GM13977 (cell line): Measurements from ENCODE around the gene SYNGR1.
"Not testable (repeated sequence)": the region's sequence is repeated elsewhere in the genome, so short reads cannot be mapped to it uniquely, and the experiment has no call there.

Experiments used
- DNase-seq: peaks from one replicate; pipeline ENCODE4 v3.0.0; 2012; ENCODE audit warnings: low spot score
- in situ Hi-C: fragments of 300-500 bp; cut with MboI; formaldehyde crosslinking; loops from one replicate; pipeline ENCODE4 v1.12.0; 2022; ENCODE audit warnings: low sequenced_read_pairs, low pct_unique_long_range_greater_than_20kb, mixed read lengths, inconsistent platforms; ENCODE audit not compliant: unreplicated experiment
- TF ChIP-seq, protein P1 (sequence below): IDR thresholded peaks from 2 replicates; pipeline ENCODE4 v1.5.1; 2012; ENCODE audit warnings: mild to moderate bottlenecking, control low read depth; ENCODE audit not compliant: insufficient read depth; ENCODE audit errors: extremely low read depth, missing control alignments

Gene SYNGR1

DNA sequence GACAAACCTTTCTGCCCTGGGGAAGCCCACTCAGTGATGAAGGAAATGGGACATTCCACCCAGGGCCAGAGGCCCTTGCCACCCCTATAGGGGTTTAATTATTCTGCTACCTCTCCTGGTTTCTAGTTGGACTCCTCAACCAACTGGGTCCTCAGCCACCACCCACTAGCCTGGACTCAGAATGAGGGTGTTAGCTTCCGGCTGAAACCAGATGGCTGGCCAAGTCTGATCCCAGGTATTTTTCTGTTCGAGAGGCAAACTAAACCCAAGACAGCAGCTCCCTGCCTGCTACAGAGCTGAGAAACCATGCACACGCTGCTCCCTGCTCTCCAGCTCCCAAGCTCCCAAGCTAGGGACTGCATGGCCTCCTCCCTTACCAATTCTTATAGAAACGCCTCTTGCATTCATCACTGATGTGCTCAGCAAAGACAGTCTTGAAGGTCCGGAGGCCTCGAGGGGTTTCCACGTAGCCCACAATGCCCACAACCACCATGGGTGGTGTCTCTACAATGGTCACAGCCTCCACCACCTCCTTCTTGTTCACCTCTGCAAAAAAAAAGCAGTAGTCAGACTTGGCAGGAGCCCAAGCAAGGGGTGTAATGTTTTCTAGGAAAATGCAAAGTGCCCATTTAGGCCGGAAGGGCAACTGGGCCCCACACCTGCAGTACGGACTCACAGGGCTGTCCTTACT lies 32.6 kb upstream of the SYNGR1 start:
- in situ Hi-C loops = loop anchor here (25.0 kb wide), 1 partner anchor 305 kb away; the partner anchor contains the start of genes APOBEC3C and APOBEC3D
- no peak for DNase-seq
- TF ChIP-seq, protein P1, sequence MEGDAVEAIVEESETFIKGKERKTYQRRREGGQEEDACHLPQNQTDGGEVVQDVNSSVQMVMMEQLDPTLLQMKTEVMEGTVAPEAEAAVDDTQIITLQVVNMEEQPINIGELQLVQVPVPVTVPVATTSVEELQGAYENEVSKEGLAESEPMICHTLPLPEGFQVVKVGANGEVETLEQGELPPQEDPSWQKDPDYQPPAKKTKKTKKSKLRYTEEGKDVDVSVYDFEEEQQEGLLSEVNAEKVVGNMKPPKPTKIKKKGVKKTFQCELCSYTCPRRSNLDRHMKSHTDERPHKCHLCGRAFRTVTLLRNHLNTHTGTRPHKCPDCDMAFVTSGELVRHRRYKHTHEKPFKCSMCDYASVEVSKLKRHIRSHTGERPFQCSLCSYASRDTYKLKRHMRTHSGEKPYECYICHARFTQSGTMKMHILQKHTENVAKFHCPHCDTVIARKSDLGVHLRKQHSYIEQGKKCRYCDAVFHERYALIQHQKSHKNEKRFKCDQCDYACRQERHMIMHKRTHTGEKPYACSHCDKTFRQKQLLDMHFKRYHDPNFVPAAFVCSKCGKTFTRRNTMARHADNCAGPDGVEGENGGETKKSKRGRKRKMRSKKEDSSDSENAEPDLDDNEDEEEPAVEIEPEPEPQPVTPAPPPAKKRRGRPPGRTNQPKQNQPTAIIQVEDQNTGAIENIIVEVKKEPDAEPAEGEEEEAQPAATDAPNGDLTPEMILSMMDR = no peak

DNA sequence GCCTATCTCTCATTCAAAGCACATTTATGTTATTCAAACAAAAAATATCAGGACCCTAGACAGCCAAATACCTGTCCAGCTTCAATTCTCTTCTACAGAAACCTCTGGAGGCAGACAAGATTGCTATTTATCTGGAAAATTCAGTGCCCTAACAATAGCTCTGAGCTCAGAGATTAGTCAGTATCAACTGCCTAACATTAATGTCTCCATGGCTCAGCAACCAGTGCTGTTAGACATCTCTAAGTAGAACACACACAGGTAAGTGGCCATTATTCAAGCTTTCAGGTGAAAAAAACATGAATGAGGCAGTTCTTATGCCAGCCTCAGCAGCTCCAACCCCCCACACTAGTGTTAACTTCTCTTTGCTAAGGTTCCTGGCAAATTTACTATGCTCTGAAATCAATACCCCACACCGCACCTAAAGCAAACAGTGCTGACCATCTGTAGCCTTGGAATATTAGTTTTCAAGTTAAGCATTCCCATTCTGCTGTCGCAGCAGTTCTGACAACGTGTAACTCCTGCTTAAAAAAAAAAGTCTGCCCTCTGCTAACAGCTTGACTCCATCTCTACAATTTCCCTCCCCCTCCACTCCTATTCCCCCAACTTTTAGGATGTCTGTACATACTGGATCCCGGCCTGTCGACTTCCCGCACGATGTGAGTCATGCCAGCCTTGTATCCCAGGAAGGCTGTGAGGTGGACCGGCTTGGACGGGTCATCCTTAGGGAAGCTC lies 31.9 kb upstream of the SYNGR1 start:
- no peak for DNase-seq
- in situ Hi-C loops = loop anchor here (25.0 kb wide), 1 partner anchor 306 kb away; the partner anchor contains the start of genes APOBEC3C and APOBEC3D

DNA sequence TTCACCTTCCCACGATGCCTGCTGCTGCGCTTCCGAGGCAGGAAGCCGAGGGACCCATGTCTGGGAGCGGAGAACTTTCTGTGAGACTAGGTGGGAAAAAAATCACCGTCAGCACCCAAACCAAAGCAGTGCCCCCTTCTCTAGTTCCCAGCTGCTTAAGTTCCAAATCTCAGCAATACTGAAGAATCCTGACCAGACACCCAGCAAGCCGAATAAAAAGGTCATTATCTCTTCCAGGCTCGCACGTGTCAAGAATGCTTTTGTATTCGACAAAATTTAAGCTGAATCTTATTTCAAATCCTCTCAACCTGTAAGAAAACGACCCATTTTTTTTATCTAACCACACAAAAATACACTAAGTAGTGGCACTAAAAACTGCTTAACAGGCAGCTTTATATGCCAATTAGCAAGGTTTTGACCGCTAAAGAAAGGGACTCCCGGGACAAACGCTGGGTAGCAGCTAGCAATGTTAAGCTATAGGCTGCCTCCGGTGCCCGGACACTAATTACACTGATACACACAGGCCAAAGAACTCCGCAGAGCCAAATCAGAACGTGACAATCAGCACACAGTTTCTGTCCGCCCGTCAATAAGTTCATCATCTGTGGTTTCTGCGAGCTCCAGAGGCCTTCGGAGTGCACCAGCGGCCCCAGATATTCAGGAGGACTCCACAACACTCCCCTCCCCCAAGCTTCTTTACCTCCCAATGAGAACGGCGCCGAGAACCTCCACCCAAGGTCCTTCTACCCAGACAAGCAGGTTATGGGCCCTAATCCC lies 31.1 kb upstream of the SYNGR1 start:
- no peak for DNase-seq
- in situ Hi-C loops = loop anchor here (25.0 kb wide), 1 partner anchor 306 kb away; the partner anchor contains the start of genes APOBEC3C and APOBEC3D
- TF ChIP-seq, protein P1 = no peak

More for the DNA sequence above, 31.9 kb upstream of the SYNGR1 start:
- TF ChIP-seq, protein P1 = no peak

DNA sequence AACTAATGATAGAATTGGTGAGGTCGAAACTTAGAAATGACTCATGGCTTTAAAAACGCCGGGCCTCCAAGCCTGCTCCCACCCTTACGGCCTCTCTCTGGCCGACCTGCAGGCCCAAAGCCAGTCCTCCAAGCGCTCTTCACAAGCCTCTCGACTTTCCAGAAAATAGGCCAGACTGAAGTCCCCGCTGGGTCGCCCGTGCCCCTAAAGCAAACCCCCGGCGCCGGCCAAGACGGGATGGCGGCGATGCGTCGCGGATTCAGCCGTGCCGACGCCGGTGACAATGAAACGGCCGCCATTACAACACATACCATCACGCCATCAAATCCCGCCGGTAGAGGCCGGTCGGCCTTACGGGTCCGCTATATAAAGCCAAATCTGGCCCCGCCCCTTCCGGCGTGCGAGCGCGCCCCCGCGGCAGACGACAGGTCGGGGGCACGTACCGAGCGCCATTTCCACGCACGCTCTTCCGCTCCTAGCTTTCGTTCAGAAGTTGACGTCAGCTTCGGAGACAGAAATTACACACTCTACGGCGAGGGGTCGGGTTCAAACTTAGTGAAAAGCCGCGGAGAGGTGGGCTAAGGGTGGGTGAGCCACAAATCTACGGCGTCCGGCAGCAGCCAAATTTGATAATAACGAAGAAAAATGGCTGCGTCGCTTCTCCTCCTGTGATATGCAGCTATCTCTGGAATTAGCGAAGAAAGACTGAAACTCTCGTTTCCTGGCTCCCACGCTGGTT lies 30.3 kb upstream of the SYNGR1 start, which contains the start of gene RPL3:
Gene RPL3, minus strand, starts transcription at position 340 of the 739 bp plus-strand sequence. Its CDS starts 26 bp downstream, at position 314.
- peak; percentile 96 for DNase-seq
- TF ChIP-seq, protein P1 = peak; percentile 10
- in situ Hi-C loops = loop anchor here (25.0 kb wide), 1 partner anchor 307 kb away; the partner anchor contains the start of genes APOBEC3C and APOBEC3D

DNA sequence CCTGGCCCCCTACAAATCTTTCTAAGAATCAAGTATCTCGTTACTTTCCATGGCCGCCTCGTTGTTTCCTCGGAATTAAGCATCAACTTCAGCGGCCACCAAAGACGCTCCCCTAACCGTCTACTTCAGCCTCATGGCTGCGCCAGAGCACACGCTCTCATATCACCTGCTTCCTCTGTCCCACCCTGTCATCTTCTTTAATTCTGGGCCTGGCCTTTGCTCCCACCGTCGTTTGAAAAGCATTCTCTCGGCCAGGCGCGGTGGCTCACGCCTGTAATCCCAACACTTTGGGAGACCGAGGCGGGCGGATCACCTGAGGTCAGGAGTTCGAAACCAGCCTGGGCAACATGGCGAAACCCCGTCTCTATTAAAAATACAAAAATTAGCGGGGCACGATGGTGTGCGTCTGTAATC lies 29.2 kb upstream of the SYNGR1 start:
- DNase-seq = not testable (repeated sequence)
- in situ Hi-C loops = loop anchor here (25.0 kb wide), 1 partner anchor 308 kb away; the partner anchor contains the start of genes APOBEC3C and APOBEC3D

DNA sequence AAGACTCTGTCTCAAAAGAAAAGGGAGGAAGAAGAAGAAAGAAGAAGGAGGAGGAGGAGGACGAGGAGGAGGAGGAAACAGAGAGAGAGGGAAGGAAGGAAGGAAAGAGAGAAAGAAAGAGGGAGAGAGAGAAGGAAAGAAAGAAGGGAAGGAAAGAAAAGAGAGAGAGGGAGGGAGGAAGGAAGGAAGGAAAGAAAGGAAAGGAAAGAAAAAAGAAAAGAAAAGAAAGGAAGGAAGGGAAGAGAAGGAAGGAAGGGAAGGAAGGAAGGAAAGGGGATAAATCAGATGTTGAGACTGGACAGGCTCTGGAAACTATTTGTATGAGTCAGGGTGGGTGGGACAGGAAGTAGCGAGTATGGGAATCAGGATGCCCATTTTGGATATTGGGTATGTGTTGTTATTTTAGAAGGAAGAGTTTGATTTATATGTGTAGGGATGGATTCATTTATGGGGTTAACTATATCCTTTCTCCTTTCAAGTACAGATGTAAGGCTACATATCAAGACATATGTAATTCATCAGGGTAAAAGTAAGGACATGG lies 24.3 kb upstream of the SYNGR1 start:
- DNase-seq = no peak
- in situ Hi-C loops = no loop called here
- TF ChIP-seq, protein P1 = no peak
